ENCODE results near the gene RAX2. TPM values are rescaled to one million over a fixed set of nuclear protein-coding genes. Genes with fewer than 3 reads are reported as not detected.

The RAX2 gene
- total and polyA plus RNA-seq, 2 experiments from 2014 or later: 0.22 TPM; not detected in 1

DNA sequence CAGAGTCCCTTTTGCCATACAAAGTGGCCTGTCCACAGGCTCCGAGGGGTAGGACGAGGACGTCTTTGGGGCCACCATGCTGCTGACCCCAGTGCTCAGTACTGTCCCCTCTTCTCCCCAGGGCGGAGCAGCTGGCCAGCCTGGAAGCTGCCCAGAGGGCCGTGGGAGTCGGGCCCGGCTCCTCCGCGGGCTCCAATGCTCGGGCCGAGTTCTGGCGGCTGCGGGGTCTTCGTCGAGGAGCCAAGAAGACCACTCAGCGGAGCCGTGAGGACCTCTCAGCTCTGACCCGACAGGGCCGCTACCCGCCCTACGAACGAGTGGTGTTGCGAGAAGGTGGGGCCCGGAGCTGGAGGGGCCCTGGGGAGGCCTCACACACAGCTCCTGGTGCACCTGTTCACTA, 31.6 kb downstream of the RAX2 start:
- H3K27ac ChIP-seq: no peak overlapping the region
- no peaks in the 10 kb centered on the region for H3K9me3 ChIP-seq (ENCODE audit: low read depth)
- TF ChIP-seq EZH2 (IDR thresholded peaks at IDR 0.05; ENCODE audit: borderline replicate concordance) (no peak), EZH2phosphoT487 (IDR thresholded peaks at IDR 0.05; ENCODE audit: low read depth, severe bottlenecking, unreplicated experiment) (no peak)
- TF ChIP-seq, protein P1, sequence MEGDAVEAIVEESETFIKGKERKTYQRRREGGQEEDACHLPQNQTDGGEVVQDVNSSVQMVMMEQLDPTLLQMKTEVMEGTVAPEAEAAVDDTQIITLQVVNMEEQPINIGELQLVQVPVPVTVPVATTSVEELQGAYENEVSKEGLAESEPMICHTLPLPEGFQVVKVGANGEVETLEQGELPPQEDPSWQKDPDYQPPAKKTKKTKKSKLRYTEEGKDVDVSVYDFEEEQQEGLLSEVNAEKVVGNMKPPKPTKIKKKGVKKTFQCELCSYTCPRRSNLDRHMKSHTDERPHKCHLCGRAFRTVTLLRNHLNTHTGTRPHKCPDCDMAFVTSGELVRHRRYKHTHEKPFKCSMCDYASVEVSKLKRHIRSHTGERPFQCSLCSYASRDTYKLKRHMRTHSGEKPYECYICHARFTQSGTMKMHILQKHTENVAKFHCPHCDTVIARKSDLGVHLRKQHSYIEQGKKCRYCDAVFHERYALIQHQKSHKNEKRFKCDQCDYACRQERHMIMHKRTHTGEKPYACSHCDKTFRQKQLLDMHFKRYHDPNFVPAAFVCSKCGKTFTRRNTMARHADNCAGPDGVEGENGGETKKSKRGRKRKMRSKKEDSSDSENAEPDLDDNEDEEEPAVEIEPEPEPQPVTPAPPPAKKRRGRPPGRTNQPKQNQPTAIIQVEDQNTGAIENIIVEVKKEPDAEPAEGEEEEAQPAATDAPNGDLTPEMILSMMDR (IDR thresholded peaks at IDR 0.05; ENCODE audit: poor library complexity): no peak
- H2AFZ ChIP-seq: no peak overlapping the region
- DNase-seq (ENCODE audit: low spot score): no peak
- 98% methylated on average over 24 of the region's 24 CpGs for WGBS (ENCODE audit: low lambda C conversion rate, missing lambda C conversion rate)
- no peak overlapping the region for H3K4me2 ChIP-seq
- no peak overlapping the region for H3K4me3 ChIP-seq
- H4K20me1 ChIP-seq (ENCODE audit: insufficient read depth, poor library complexity, severe bottlenecking): no peaks in the 10 kb centered on the region
- no peaks in the 10 kb centered on the region for H3K36me3 ChIP-seq (replicated peaks; ENCODE audit: insufficient read depth, low read depth)
- no peaks in the 10 kb centered on the region for H3K9me2 ChIP-seq (replicated peaks; ENCODE audit: insufficient read depth)
- no peaks in the 10 kb centered on the region for H3K27me3 ChIP-seq
- no peaks in the 10 kb centered on the region for H3K79me2 ChIP-seq
- no peaks in the 10 kb centered on the region for H3K4me1 ChIP-seq (ENCODE audit: insufficient read depth)

DNA sequence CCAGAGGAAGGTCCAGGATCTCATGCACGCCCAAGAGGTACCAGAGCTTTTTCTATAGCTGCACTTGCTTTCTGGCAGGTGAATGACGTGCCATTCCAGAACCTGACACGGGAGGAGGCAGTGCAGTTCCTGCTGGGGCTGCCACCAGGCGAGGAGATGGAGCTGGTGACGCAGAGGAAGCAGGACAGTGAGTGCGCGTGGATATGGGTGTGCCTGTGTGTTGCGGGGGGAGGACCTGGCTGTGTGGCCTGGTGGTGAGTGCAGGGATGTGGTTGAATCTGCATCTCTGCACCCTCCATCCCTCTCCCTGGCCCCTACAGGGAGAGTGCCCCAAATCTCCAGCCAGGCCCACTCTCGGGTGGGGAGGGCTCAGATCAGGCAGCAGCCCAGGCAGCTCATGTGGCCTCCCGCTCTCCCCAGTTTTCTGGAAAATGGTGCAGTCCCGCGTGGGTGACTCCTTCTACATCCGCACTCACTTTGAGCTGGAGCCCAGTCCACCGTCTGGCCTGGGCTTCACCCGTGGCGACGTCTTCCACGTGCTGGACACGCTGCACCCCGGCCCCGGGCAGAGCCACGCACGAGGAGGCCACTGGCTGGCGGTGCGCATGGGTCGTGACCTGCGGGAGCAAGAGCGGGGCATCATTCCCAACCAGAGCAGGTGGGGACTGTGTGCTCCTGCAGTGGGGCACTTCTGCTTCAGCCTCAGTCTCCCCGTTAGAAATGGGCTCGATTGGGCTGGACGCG, 33.4 kb downstream of the RAX2 start:
- DNase-seq (ENCODE audit: low spot score): no peak
- no peak overlapping the region for H3K27ac ChIP-seq
- H2AFZ ChIP-seq: no peak overlapping the region
- no peaks in the 10 kb centered on the region for H3K27me3 ChIP-seq
- no peaks in the 10 kb centered on the region for H3K9me3 ChIP-seq (ENCODE audit: low read depth)
- H3K4me1 ChIP-seq (ENCODE audit: insufficient read depth): no peaks in the 10 kb centered on the region
- H3K79me2 ChIP-seq: no peaks in the 10 kb centered on the region
- H3K36me3 ChIP-seq (replicated peaks; ENCODE audit: insufficient read depth, low read depth): no peaks in the 10 kb centered on the region
- WGBS (ENCODE audit: low lambda C conversion rate, missing lambda C conversion rate): 95% methylated on average over 32 of the region's 32 CpGs
- TF ChIP-seq, protein P1 (IDR thresholded peaks at IDR 0.05; ENCODE audit: poor library complexity): no peak
- TF ChIP-seq EZH2 (IDR thresholded peaks at IDR 0.05; ENCODE audit: borderline replicate concordance) (no peak), EZH2phosphoT487 (IDR thresholded peaks at IDR 0.05; ENCODE audit: low read depth, severe bottlenecking, unreplicated experiment) (no peak)
- H3K4me3 ChIP-seq: no peak overlapping the region
- H4K20me1 ChIP-seq (ENCODE audit: insufficient read depth, poor library complexity, severe bottlenecking): no peaks in the 10 kb centered on the region
- H3K4me2 ChIP-seq: no peak overlapping the region
- no peaks in the 10 kb centered on the region for H3K9me2 ChIP-seq (replicated peaks; ENCODE audit: insufficient read depth)

DNA sequence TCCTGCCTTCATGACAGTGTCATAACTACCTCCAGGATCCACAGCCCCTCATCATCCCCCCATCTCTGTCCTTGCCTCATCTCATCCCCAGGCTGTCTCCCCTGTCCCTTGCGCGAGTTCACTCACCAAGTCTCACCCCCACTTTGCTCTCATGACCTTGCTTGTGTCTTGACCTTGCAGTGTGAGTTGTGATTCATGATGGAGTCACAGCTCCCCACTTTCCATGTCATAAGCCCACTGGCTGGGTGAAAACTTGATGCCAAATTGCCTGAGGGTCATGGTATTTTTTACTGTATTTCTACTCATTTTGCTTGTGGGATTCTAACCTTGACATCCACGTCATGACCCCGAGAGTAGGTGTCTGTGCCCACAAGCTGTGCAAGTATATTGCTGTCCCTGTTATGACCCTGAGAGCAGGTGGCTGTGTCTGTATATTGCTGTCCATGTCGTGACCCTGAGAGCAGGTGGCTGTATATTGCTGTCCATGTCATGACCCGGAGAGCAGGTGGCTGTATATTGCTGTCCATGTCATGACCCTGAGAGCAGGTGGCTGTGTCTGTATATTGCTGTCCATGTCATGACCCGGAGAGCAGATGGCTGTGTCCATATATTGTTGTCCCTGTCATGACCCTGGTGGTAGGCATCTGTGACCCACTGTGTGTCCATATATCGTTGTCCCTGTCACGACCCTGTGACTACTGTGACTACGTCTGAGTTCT, 34.4 kb downstream of the RAX2 start:
- WGBS (ENCODE audit: low lambda C conversion rate, missing lambda C conversion rate): 94% methylated on average over 10 of the region's 10 CpGs
- Histone ChIP-seq H3K9me2 (replicated peaks; ENCODE audit: insufficient read depth) (no peaks in the 10 kb centered on the region), H3K4me3 (no peak overlapping the region), H3K9me3 (ENCODE audit: low read depth) (no peaks in the 10 kb centered on the region), H2AFZ (no peak overlapping the region), H4K20me1 (ENCODE audit: insufficient read depth, poor library complexity, severe bottlenecking) (no peaks in the 10 kb centered on the region), H3K79me2 (no peaks in the 10 kb centered on the region), H3K4me1 (ENCODE audit: insufficient read depth) (no peaks in the 10 kb centered on the region), H3K27ac (no peak overlapping the region), H3K27me3 (no peaks in the 10 kb centered on the region), H3K36me3 (replicated peaks; ENCODE audit: insufficient read depth, low read depth) (no peaks in the 10 kb centered on the region), H3K4me2 (no peak overlapping the region)
- TF ChIP-seq, protein P1 (IDR thresholded peaks at IDR 0.05; ENCODE audit: poor library complexity): no peak
- TF ChIP-seq EZH2phosphoT487 (IDR thresholded peaks at IDR 0.05; ENCODE audit: low read depth, severe bottlenecking, unreplicated experiment) (no peak), EZH2 (IDR thresholded peaks at IDR 0.05; ENCODE audit: borderline replicate concordance) (no peak)
- no peak for DNase-seq (ENCODE audit: low spot score)

Measured in hepatocyte (in vitro differentiated cells).